ENCODE measurements around the gene ILKAP.

GRCh38 chr2:238227587-238228032 is 24.1 kb upstream of the ILKAP start:
- TF ChIP-seq CTCF (IDR thresholded peaks at IDR 0.05; ENCODE audit: low read length), result no peak
- no peak for TF ChIP-seq EZH2phosphoT487 (IDR thresholded peaks at IDR 0.05; ENCODE audit: low read length)
- no peak for TF ChIP-seq EZH2 (optimal IDR thresholded peaks at IDR 0.05; ENCODE audit: low read depth, low read length)

Data from MM.1S (cell line).